GM21619 (cell line): ENCODE data around the gene PRR36.

Experiments
- ATAC-seq: cut with Tn5 transposase; IDR thresholded peaks from one replicate; pipeline ENCODE4 v1.9.1; 2021; ENCODE audit not compliant: unreplicated experiment

The PRR36 gene

GRCh38 chr19:7848779-7849457 lies 25.3 kb downstream of the PRR36 start:
- ATAC-seq, result no peak

GRCh38 chr19:7847664-7848063 lies 26.5 kb downstream of the PRR36 start:
- ATAC-seq, result no peak

GRCh38 chr19:7846155-7846646 lies 28.0 kb downstream of the PRR36 start:
- no peak for ATAC-seq

- no peak for ATAC-seq
Measured at GRCh38 chr19:7845390-7846154, 28.6 kb downstream of the PRR36 start.

- no peak for ATAC-seq
Measured at GRCh38 chr19:7844951-7845350, 29.2 kb downstream of the PRR36 start.

GRCh38 chr19:7844405-7844804 lies 29.8 kb downstream of the PRR36 start:
- ATAC-seq, result no peak

- no peak for ATAC-seq
Measured at GRCh38 chr19:7843521-7843920, 30.7 kb downstream of the PRR36 start.

- ATAC-seq, result no peak
Measured at GRCh38 chr19:7842661-7843294, 31.4 kb downstream of the PRR36 start.

- ATAC-seq, result no peak
Measured at GRCh38 chr19:7841751-7842660, 32.2 kb downstream of the PRR36 start.

- ATAC-seq, result no peak
Measured at GRCh38 chr19:7840629-7841028, 33.6 kb downstream of the PRR36 start.

GRCh38 chr19:7839476-7839875 lies 34.7 kb downstream of the PRR36 start:
- no peak for ATAC-seq

GRCh38 chr19:7833225-7834099 lies 40.7 kb downstream of the PRR36 start:
- no peak for ATAC-seq

GRCh38 chr19:7832781-7833180 lies 41.4 kb downstream of the PRR36 start:
- no peak for ATAC-seq

GRCh38 chr19:7832009-7832408 lies 42.2 kb downstream of the PRR36 start:
- no peak for ATAC-seq

GRCh38 chr19:7831452-7831851 lies 42.7 kb downstream of the PRR36 start:
- no peak for ATAC-seq

GRCh38 chr19:7830823-7831222 lies 43.4 kb downstream of the PRR36 start:
- ATAC-seq, result no peak

- ATAC-seq, result no peak
Measured at GRCh38 chr19:7830272-7830771, 43.9 kb downstream of the PRR36 start.

GRCh38 chr19:7829561-7830271 lies 44.5 kb downstream of the PRR36 start, which contains the start of gene EVI5L:
EVI5L (plus strand) TSS chr19:7830218; CDS start chr19:7846543, 16,325 bp downstream.
- ATAC-seq, result peak; percentile 85

GRCh38 chr19:7829166-7829520 lies 45.0 kb downstream of the PRR36 start:
- ATAC-seq, result no peak
